Measurements from ENCODE around the gene TRABD2B.

Gene TRABD2B

DNA sequence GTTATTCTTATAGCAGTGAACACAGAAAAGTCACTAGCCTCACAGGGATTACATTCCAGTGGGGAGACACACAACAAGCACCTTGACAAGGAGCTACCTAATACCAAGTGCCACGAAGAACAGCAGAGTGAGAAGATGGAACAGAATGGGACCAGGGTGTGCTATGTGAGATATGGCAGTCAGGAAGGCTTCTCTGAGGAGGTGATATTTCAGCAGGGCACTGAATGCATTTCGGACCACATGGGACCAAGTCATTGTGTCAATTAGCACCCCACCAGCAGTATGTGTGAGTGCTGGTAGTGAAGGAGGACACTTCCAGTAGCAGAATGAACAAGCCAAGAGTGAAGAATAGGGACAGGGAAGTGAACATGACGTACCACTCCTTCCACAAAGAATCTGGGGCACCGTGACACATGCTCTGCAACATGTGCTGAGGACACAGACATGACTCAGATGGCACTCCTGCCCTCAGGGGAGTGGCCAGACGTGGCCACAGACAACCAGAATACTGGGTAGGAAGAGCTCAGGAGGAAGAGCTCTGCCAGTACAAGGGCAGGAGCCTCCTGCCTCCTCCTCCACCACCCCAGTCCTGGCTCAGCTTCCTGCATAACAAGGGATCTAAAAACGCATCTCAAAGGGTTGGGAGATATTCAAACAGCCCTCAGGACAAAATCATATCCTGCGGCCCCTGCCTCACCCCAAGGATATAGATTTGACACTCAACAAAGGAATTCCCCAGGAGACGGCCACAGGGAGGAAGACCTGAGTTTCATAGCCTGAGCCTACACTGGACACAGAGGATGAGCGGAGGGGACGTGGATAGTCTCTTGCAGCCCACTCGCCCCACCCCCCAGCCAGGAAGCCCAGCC is 102.5 kb downstream of the TRABD2B start:
- no peak for TF ChIP-seq CTCF (conservative IDR thresholded peaks at IDR 0.05)
- TF ChIP-seq ZFX (IDR thresholded peaks at IDR 0.05), result no peak
- H3K27ac ChIP-seq, result no peak overlapping the region

GRCh38 chr1:47893412-47893811 is 103.8 kb downstream of the TRABD2B start:
- TF ChIP-seq CTCF (conservative IDR thresholded peaks at IDR 0.05) (no peak), ZFX (IDR thresholded peaks at IDR 0.05) (no peak)
- H3K27ac ChIP-seq, result no peak overlapping the region

DNA sequence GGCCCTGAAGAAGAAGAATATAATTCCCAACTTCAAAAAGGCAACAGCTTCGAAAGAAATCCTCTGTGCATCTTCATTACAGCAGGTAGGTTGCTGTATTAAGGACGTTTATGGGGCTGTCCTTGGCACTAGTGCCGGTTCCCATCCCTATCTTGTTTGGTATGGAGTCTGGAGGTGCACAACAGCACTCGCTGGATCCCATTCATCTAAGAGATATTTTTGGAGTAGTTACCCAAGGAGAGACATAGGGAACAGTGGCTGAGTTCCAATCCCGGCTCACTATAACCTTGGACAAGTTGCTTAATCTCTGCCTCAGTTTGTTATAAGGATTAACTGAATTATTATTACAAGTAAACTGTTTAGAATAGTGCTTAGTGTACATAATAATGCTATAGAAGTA is 106.4 kb downstream of the TRABD2B start:
- no peak overlapping the region for H3K27ac ChIP-seq
- TF ChIP-seq ZFX (IDR thresholded peaks at IDR 0.05), result no peak
- TF ChIP-seq CTCF (conservative IDR thresholded peaks at IDR 0.05), result no peak

GRCh38 chr1:47888294-47888629 is 108.9 kb downstream of the TRABD2B start:
- TF ChIP-seq ZFX (IDR thresholded peaks at IDR 0.05) (no peak), CTCF (conservative IDR thresholded peaks at IDR 0.05) (no peak)
- H3K27ac ChIP-seq, result no peak overlapping the region

GRCh38 chr1:47887475-47888293 is 109.5 kb downstream of the TRABD2B start:
- no peak for TF ChIP-seq CTCF (conservative IDR thresholded peaks at IDR 0.05)
- no peak for TF ChIP-seq ZFX (IDR thresholded peaks at IDR 0.05)
- H3K27ac ChIP-seq, result no peak overlapping the region

- TF ChIP-seq ZFX (IDR thresholded peaks at IDR 0.05) (no peak), CTCF (conservative IDR thresholded peaks at IDR 0.05) (no peak)
- no peak overlapping the region for H3K27ac ChIP-seq
Measured at GRCh38 chr1:47887060-47887459, 110.1 kb downstream of the TRABD2B start.

GRCh38 chr1:47886141-47886540 is 111.0 kb downstream of the TRABD2B start:
- TF ChIP-seq CTCF (conservative IDR thresholded peaks at IDR 0.05), result no peak
- TF ChIP-seq ZFX (IDR thresholded peaks at IDR 0.05), result no peak
- H3K27ac ChIP-seq, result no peak overlapping the region

All from C4-2B (cell line).